PFSK-1 (cell line): Measurements from ENCODE around the gene ARHGAP30.

ENCODE experiments used
- POLR2AphosphoS5 ChIP-seq: IDR thresholded peaks from 2 replicates; pipeline ENCODE4 v1.6.1; 2012; ENCODE audit warnings: low read depth, mild to moderate bottlenecking, control low read depth, low read length, moderate library complexity
- SIN3A ChIP-seq: IDR thresholded peaks from 2 replicates; pipeline ENCODE4 v1.6.1; 2012; ENCODE audit warnings: mild to moderate bottlenecking, low read length, moderate library complexity, borderline replicate concordance; ENCODE audit not compliant: insufficient read depth
- TF ChIP-seq, protein P1 (sequence below), 2 experiments: IDR thresholded peaks; 2 replicates each; pipeline versions ENCODE4 v1.6.1 to v1.8.0; 2011 to 2012; ENCODE audit warnings: low read depth in 2 of 2, low read length in 2 of 2, control low read depth in 1 of 2, inconsistent platforms in 1 of 2, mild to moderate bottlenecking in 1 of 2, moderate library complexity in 1 of 2; ENCODE audit not compliant: insufficient read depth in 1 of 2

DNA sequence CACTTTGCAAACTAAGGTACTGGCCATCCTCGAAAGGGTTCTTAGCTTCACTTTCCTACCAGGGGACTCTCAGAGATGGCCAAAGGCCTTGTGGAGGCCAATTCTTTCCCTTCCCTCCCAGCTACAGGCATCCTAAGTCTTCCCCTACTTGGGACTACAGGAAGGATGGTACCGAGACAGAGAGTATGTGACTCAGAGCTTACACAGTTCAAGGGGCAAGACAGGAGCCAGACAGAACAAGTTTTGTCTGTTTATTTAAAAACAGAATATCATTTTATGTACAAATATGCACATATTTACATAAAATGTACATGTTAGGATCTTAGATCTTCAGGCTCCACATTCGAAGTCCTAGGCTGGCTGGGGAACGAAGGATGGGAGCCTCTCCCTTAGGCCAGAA is 1.1 kb upstream of the ARHGAP30 start:
- TF ChIP-seq POLR2AphosphoS5 (no peak), SIN3A (no peak)
- TF ChIP-seq, protein P1, sequence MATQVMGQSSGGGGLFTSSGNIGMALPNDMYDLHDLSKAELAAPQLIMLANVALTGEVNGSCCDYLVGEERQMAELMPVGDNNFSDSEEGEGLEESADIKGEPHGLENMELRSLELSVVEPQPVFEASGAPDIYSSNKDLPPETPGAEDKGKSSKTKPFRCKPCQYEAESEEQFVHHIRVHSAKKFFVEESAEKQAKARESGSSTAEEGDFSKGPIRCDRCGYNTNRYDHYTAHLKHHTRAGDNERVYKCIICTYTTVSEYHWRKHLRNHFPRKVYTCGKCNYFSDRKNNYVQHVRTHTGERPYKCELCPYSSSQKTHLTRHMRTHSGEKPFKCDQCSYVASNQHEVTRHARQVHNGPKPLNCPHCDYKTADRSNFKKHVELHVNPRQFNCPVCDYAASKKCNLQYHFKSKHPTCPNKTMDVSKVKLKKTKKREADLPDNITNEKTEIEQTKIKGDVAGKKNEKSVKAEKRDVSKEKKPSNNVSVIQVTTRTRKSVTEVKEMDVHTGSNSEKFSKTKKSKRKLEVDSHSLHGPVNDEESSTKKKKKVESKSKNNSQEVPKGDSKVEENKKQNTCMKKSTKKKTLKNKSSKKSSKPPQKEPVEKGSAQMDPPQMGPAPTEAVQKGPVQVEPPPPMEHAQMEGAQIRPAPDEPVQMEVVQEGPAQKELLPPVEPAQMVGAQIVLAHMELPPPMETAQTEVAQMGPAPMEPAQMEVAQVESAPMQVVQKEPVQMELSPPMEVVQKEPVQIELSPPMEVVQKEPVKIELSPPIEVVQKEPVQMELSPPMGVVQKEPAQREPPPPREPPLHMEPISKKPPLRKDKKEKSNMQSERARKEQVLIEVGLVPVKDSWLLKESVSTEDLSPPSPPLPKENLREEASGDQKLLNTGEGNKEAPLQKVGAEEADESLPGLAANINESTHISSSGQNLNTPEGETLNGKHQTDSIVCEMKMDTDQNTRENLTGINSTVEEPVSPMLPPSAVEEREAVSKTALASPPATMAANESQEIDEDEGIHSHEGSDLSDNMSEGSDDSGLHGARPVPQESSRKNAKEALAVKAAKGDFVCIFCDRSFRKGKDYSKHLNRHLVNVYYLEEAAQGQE (IDR thresholded peaks at IDR 0.05; ENCODE audit: insufficient read depth in 1 of 2, low read depth in 2 of 2, low read length in 2 of 2): no peak
